Astrocyte (in vitro differentiated cells and primary cell): Measurements from ENCODE around the gene SCFD1. TPM values are rescaled to one million over a fixed set of nuclear protein-coding genes. Genes with fewer than 3 reads are reported as not detected.
A peak's percentile ranks its signal among the peaks of the same experiment; 100 is the strongest.

ENCODE experiments used
- DNase-seq: peaks from one replicate; pipeline ENCODE4 v3.0.0-alpha.2; 2010; ENCODE audit warnings: low read depth
- FAIRE-seq: peaks from 2 replicates; lab custom pipeline; 2011; peaks lifted over from hg19 to GRCh38; lab: Jason Lieb, UNC
- H2AFZ ChIP-seq: 2 replicates; pipeline ENCODE4 v1.6.0; 2012; ENCODE audit warnings: low read depth, low read length, inconsistent platforms
- H3K27ac ChIP-seq: 2 replicates; pipeline ENCODE4 v1.5.1; 2011; ENCODE audit warnings: low read depth, low read length, inconsistent platforms
- H3K27me3 ChIP-seq: 2 replicates; pipeline ENCODE4 v1.6.0; 2011; ENCODE audit warnings: low read length, inconsistent platforms; ENCODE audit not compliant: insufficient read depth
- H3K36me3 ChIP-seq: 2 replicates; pipeline ENCODE4 v1.5.1; 2011; ENCODE audit warnings: low read length, inconsistent platforms; ENCODE audit not compliant: insufficient read depth
- H3K4me1 ChIP-seq: 2 replicates; pipeline ENCODE4 v1.5.1; 2011; ENCODE audit warnings: low read length, inconsistent platforms; ENCODE audit not compliant: insufficient read depth
- H3K4me2 ChIP-seq: 2 replicates; pipeline ENCODE4 v1.6.0; 2012; ENCODE audit warnings: low read length, inconsistent platforms
- H3K4me3 ChIP-seq: 2 replicates; pipeline ENCODE4 v1.5.1; 2011; ENCODE audit warnings: low read depth, mild to moderate bottlenecking, low read length, inconsistent platforms; ENCODE audit not compliant: insufficient read depth
- H3K79me2 ChIP-seq: 2 replicates; pipeline ENCODE4 v1.6.0; 2012; ENCODE audit warnings: mild to moderate bottlenecking, low read length, inconsistent platforms; ENCODE audit not compliant: insufficient read depth
- H3K9ac ChIP-seq: 2 replicates; pipeline ENCODE4 v1.6.0; 2012; ENCODE audit warnings: mild to moderate bottlenecking, low read length, inconsistent platforms
- H3K9me3 ChIP-seq: 2 replicates; pipeline ENCODE4 v1.5.1; 2012; ENCODE audit warnings: low read depth, mild to moderate bottlenecking, low read length, inconsistent platforms; ENCODE audit not compliant: insufficient read depth
- H4K20me1 ChIP-seq: 2 replicates; pipeline ENCODE4 v1.6.0; 2012; ENCODE audit warnings: low read length, inconsistent platforms; ENCODE audit not compliant: insufficient read depth
- H3K27ac Mint-ChIP-seq: one replicate; pipeline ENCODE4 v1.8.0; 2021; ENCODE audit warnings: mild to moderate bottlenecking, mixed read lengths; ENCODE audit not compliant: unreplicated experiment
- H3K27me3 Mint-ChIP-seq: one replicate; pipeline ENCODE4 v1.8.0; 2021; ENCODE audit warnings: low read depth, mixed read lengths; ENCODE audit not compliant: unreplicated experiment
- H3K36me3 Mint-ChIP-seq: one replicate; pipeline ENCODE4 v1.8.0; 2021; ENCODE audit warnings: low read depth, mixed read lengths; ENCODE audit not compliant: unreplicated experiment
- H3K4me1 Mint-ChIP-seq: one replicate; pipeline ENCODE4 v1.8.0; 2021; ENCODE audit warnings: low read depth, mixed read lengths; ENCODE audit not compliant: unreplicated experiment
- H3K4me3 Mint-ChIP-seq: one replicate; pipeline ENCODE4 v1.8.0; 2021; ENCODE audit warnings: mild to moderate bottlenecking, moderate library complexity, mixed read lengths; ENCODE audit not compliant: unreplicated experiment
- H3K9me3 Mint-ChIP-seq: one replicate; pipeline ENCODE4 v1.8.0; 2021; ENCODE audit warnings: mild to moderate bottlenecking, mixed read lengths; ENCODE audit not compliant: unreplicated experiment
- EZH2 ChIP-seq: IDR thresholded peaks from 2 replicates; pipeline ENCODE4 v1.6.1; 2012; ENCODE audit warnings: mild to moderate bottlenecking, low read length, inconsistent platforms; ENCODE audit not compliant: insufficient read depth
- total RNA-seq: library from RNA; stranded (reverse); gene quantifications from 2 replicates; pipeline ENCODE4 v1.2.1, GENCODE V29; 2021
- TF ChIP-seq, protein P1 (sequence below): IDR thresholded peaks from 2 replicates; pipeline ENCODE4 v1.5.1; 2011; ENCODE audit warnings: low read depth, mild to moderate bottlenecking, inconsistent platforms, low read length, moderate library complexity; ENCODE audit not compliant: insufficient read depth

Gene SCFD1
- total RNA-seq, 1 donor from 2014 or later, result 82.2 TPM

DNA sequence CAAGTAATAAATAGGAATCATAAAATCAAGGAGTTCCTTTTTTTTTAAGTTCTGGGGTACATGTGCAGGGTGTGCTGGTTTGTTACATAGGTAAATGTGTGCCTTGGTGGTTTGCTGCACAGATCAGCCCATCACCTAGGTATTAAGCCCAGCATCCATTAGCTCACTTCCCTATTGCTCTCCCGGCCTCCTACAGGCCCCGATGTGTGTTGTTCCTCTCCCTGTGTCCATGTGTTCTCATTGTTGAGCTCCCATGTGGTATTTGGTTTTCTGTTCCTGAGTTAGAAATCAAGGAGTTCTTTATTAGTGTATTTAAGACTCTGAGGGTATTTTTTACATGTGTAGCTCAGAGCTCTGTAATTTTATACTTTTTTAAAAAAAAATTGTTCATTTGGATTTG, 86.0 kb downstream of the SCFD1 start:
- peaks cover 16% of the 10 kb centered on the region for H3K36me3 ChIP-seq
- H2AFZ ChIP-seq, result no peak overlapping the region
- no peak overlapping the region for H3K4me2 ChIP-seq
- H3K4me1 ChIP-seq, result no peaks in the 10 kb centered on the region
- no peaks in the 10 kb centered on the region for H4K20me1 ChIP-seq
- H3K79me2 ChIP-seq, result no peaks in the 10 kb centered on the region
- peaks cover 6% of the 10 kb centered on the region for H3K36me3 Mint-ChIP-seq
- no peak overlapping the region for H3K4me3 Mint-ChIP-seq
- DNase-seq, result no peak
- no peak overlapping the region for H3K27ac ChIP-seq
- no peak overlapping the region for H3K4me3 ChIP-seq
- H3K27me3 Mint-ChIP-seq, result no peaks in the 10 kb centered on the region
- no peak overlapping the region for H3K9ac ChIP-seq
- no peak overlapping the region for H3K27ac Mint-ChIP-seq
- no peak for FAIRE-seq
- H3K9me3 Mint-ChIP-seq, result no peaks in the 10 kb centered on the region
- TF ChIP-seq, protein P1, sequence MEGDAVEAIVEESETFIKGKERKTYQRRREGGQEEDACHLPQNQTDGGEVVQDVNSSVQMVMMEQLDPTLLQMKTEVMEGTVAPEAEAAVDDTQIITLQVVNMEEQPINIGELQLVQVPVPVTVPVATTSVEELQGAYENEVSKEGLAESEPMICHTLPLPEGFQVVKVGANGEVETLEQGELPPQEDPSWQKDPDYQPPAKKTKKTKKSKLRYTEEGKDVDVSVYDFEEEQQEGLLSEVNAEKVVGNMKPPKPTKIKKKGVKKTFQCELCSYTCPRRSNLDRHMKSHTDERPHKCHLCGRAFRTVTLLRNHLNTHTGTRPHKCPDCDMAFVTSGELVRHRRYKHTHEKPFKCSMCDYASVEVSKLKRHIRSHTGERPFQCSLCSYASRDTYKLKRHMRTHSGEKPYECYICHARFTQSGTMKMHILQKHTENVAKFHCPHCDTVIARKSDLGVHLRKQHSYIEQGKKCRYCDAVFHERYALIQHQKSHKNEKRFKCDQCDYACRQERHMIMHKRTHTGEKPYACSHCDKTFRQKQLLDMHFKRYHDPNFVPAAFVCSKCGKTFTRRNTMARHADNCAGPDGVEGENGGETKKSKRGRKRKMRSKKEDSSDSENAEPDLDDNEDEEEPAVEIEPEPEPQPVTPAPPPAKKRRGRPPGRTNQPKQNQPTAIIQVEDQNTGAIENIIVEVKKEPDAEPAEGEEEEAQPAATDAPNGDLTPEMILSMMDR, result no peak
- TF ChIP-seq EZH2, result no peak
- no peaks in the 10 kb centered on the region for H3K27me3 ChIP-seq
- no peaks in the 10 kb centered on the region for H3K9me3 ChIP-seq
- H3K4me1 Mint-ChIP-seq, result no peaks in the 10 kb centered on the region

DNA sequence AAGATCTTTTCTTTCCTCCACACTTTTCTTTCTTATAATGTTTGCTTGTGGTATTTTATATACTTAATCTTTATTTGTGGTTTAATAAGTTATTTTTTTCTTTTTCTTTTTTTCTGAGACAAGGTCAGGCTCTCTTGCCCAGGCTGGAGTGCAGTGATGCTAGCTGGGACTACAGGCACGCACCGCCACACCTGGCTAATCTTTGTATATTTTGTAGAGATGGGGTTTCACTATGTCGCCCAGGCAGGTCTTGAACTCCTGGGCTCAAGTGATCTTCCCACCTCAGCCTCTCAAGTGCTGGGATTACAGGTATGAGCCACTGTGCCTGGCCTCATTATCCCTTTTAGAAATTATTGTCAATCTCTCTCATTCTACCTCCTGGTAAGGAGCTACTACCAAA, 87.1 kb downstream of the SCFD1 start:
- H4K20me1 ChIP-seq, result no peaks in the 10 kb centered on the region
- no peaks in the 10 kb centered on the region for H3K79me2 ChIP-seq
- Mint-ChIP-seq H3K9me3 (no peaks in the 10 kb centered on the region), H3K4me1 (no peaks in the 10 kb centered on the region), H3K4me3 (no peak overlapping the region), H3K27me3 (no peaks in the 10 kb centered on the region), H3K27ac (no peak overlapping the region), H3K36me3 (peaks cover 6% of the 10 kb centered on the region)
- H3K9ac ChIP-seq, result no peak overlapping the region
- H3K36me3 ChIP-seq, result peaks cover 14% of the 10 kb centered on the region
- no peak overlapping the region for H2AFZ ChIP-seq
- H3K4me2 ChIP-seq, result no peak overlapping the region
- no peaks in the 10 kb centered on the region for H3K4me1 ChIP-seq
- no peaks in the 10 kb centered on the region for H3K27me3 ChIP-seq
- H3K4me3 ChIP-seq, result no peak overlapping the region
- FAIRE-seq (no peak), DNase-seq (no peak)
- no peak overlapping the region for H3K27ac ChIP-seq
- H3K9me3 ChIP-seq, result no peaks in the 10 kb centered on the region
- no peak for TF ChIP-seq EZH2
- TF ChIP-seq, protein P1, result no peak

DNA sequence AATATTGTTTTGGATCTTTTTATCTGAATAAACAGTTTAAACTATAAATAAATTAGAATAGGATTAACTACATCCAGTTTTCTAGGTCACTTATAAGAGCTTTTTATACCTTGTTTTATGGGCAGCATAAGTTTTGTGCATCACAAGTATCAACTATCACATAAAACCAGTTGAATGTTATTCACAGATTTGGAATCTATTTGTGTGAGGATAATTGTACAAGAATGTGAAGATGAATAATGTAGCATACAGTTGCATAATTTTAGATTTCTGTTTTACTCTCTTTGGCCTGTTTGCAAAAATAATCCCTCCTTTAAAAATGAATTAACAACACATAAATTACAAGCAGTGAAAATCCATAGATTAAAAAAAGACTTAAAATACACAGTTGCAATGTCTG, 88.8 kb downstream of the SCFD1 start:
- no peaks in the 10 kb centered on the region for H3K4me1 Mint-ChIP-seq
- Histone ChIP-seq H3K27ac (no peak overlapping the region), H3K4me1 (no peaks in the 10 kb centered on the region), H3K4me2 (no peak overlapping the region), H3K36me3 (peaks cover 17% of the 10 kb centered on the region), H3K4me3 (no peak overlapping the region), H3K27me3 (no peaks in the 10 kb centered on the region), H3K9ac (no peak overlapping the region), H3K79me2 (no peaks in the 10 kb centered on the region), H3K9me3 (no peaks in the 10 kb centered on the region), H4K20me1 (no peaks in the 10 kb centered on the region), H2AFZ (no peak overlapping the region)
- H3K36me3 Mint-ChIP-seq, result peaks cover 6% of the 10 kb centered on the region
- no peak overlapping the region for H3K27ac Mint-ChIP-seq
- peak; percentile 10 for DNase-seq
- no peak for FAIRE-seq
- no peaks in the 10 kb centered on the region for H3K9me3 Mint-ChIP-seq
- TF ChIP-seq, protein P1, result no peak
- no peak for TF ChIP-seq EZH2
- no peaks in the 10 kb centered on the region for H3K27me3 Mint-ChIP-seq
- no peak overlapping the region for H3K4me3 Mint-ChIP-seq
